IPS-18a (cell line): ENCODE measurements around the gene EPB41L4A.
"Not testable (repeated sequence)": the region's sequence is repeated elsewhere in the genome, so short reads cannot be mapped to it uniquely, and the experiment has no call there.

ENCODE experiments used
- H3K27ac ChIP-seq: one replicate; pipeline ENCODE4 v1.5.1; 2013; ENCODE audit warnings: low read length
- H3K27me3 ChIP-seq: one replicate; pipeline ENCODE4 v1.6.1; 2013; ENCODE audit warnings: mild to moderate bottlenecking, low read length; ENCODE audit not compliant: control insufficient read depth, insufficient read depth
- H3K36me3 ChIP-seq: one replicate; pipeline ENCODE4 v1.6.1; 2013; ENCODE audit warnings: low read depth, low read length; ENCODE audit not compliant: control insufficient read depth
- H3K4me1 ChIP-seq: one replicate; pipeline ENCODE4 v1.6.1; 2013; ENCODE audit warnings: low read depth, low read length; ENCODE audit not compliant: control insufficient read depth
- H3K4me3 ChIP-seq: one replicate; pipeline ENCODE4 v1.5.1; 2013; ENCODE audit warnings: low read length
- H3K9ac ChIP-seq: one replicate; pipeline ENCODE4 v1.6.1; 2013; ENCODE audit warnings: mild to moderate bottlenecking, low read length, moderate library complexity
- H3K9me3 ChIP-seq: one replicate; pipeline ENCODE4 v1.6.1; 2013; ENCODE audit warnings: low read depth, low read length; ENCODE audit not compliant: control insufficient read depth

EPB41L4A gene

DNA sequence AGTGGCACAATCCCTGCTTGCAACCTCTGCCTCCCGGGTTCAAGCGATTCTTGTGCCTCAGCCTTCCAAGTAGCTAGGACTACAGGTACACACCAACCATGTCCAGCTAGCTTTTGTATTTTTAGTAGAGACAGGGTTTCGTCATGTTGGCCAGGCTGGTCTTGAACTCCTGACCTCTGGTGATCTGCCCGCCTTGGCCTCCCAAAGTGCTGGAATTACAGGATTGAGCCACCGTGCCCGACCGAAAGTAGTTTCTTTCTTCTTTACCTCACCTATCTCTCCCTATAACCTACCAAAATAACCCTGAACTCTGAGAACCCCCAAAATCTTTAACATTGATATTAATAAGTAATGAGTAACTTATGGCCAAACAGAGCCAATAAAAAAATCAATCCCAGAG is 196.1 kb downstream of the EPB41L4A start:
- not testable (repeated sequence) for H3K9ac ChIP-seq, H3K27me3 ChIP-seq, H3K36me3 ChIP-seq, H3K9me3 ChIP-seq, H3K4me3 ChIP-seq, H3K27ac ChIP-seq
- peaks cover 16% of the 10 kb centered on the region for H3K4me1 ChIP-seq

DNA sequence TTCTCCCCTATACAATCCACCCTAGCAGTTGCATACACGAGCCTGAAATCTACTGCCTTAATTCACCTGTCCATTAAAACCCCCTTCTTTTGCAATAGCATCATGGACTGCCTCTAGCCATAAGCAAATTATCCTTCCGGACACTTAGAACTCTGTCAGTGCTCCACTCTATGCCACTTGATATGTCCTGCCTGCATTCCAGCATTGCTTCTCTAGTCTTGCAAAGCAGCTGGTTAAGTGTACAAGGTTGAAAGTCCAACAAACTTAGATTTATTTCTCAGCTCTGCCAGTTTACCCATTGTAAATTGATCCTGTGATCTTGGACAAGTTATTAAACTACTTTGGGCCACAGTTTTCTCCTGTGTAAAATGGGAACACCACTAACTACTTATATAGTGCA is 197.9 kb downstream of the EPB41L4A start:
- no peak overlapping the region for H3K4me3 ChIP-seq
- H3K9ac ChIP-seq: no peak overlapping the region
- H3K36me3 ChIP-seq: no peaks in the 10 kb centered on the region
- H3K9me3 ChIP-seq: no peaks in the 10 kb centered on the region
- no peaks in the 10 kb centered on the region for H3K27me3 ChIP-seq
- no peak overlapping the region for H3K27ac ChIP-seq
- H3K4me1 ChIP-seq: peaks cover 10% of the 10 kb centered on the region

DNA sequence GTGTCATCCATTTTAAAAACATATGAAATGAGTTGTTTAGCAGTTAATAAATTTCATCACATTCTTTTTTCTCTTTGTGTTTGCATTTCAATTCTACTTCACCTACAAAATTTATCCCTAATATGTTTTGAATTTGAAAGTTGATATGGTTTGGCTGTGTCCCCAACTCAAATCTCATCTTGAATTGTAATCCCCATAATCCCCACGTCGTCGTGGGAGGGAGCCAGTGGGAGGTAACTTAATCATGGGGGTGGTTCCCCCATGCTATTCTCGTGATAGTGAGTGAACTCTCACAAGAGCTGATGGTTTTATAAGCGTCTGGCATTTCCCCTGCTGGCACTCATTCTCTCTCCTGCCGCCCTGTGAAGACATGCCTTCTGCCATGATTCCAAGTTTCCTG is 200.1 kb downstream of the EPB41L4A start:
- H3K27me3 ChIP-seq: no peaks in the 10 kb centered on the region

DNA sequence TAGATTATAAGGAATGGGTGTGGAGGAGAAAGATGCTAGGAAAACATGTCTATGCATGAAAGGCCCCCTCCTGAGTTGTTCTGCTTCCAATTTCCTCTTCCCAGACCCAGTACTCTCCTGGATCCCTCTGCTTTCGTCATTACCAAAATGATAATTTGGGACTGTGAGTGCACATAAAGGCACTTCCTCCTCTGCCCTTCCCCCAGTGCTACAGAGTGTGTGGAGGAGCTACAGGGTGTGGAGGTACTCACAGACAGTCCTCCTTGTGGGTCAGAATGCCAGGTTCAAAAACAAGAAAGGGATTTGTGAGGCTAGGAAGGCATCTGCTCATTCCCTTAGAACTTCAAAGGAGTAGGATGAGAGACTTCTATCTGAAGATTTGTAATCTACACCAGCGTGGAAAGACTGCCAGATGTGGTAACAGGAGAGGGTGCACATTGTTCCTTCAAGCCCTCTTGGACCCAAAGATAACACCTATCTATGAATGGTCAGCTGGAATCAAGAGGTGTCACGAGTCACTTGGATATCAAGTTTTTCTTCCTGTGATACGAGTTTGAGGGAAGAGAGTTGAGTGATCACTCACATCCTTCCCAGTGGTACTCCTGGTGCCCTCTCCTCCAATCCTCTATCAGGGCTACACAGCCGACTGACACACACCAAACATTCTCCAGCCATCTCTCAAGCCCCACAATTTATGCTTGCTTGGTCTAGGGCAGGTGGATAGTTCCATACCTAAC is 201.1 kb downstream of the EPB41L4A start:
- Histone ChIP-seq H3K9me3 (no peaks in the 10 kb centered on the region), H3K4me3 (no peak overlapping the region), H3K9ac (no peak overlapping the region), H3K27ac (no peak overlapping the region), H3K27me3 (no peaks in the 10 kb centered on the region), H3K36me3 (no peaks in the 10 kb centered on the region), H3K4me1 (no peaks in the 10 kb centered on the region)

More for the DNA sequence above, 200.1 kb downstream of the EPB41L4A start:
- Histone ChIP-seq H3K27ac (no peak overlapping the region), H3K4me3 (no peak overlapping the region), H3K4me1 (no peaks in the 10 kb centered on the region), H3K36me3 (no peaks in the 10 kb centered on the region), H3K9me3 (no peaks in the 10 kb centered on the region), H3K9ac (no peak overlapping the region)

DNA sequence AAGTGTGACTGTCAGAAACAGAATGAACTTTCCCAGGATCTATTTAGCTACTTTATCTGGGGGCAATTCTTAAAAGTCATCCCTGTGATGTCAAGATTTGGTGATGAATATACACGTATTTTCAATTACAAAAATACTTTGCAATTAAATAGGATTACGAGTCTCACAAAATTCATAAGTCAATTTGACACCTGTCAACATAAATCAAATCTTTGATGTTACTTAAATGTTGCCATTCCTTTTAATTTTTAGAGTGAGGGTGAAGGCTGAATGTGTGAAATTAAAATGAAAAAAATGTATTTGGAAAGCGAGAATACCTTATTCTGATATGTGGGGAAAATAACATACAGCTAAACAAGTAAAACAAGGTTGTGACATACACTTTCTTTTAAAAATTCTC is 202.9 kb downstream of the EPB41L4A start:
- Histone ChIP-seq H3K27me3 (no peaks in the 10 kb centered on the region), H3K9ac (no peak overlapping the region), H3K36me3 (no peaks in the 10 kb centered on the region), H3K4me1 (no peaks in the 10 kb centered on the region), H3K27ac (no peak overlapping the region), H3K4me3 (no peak overlapping the region), H3K9me3 (no peaks in the 10 kb centered on the region)

DNA sequence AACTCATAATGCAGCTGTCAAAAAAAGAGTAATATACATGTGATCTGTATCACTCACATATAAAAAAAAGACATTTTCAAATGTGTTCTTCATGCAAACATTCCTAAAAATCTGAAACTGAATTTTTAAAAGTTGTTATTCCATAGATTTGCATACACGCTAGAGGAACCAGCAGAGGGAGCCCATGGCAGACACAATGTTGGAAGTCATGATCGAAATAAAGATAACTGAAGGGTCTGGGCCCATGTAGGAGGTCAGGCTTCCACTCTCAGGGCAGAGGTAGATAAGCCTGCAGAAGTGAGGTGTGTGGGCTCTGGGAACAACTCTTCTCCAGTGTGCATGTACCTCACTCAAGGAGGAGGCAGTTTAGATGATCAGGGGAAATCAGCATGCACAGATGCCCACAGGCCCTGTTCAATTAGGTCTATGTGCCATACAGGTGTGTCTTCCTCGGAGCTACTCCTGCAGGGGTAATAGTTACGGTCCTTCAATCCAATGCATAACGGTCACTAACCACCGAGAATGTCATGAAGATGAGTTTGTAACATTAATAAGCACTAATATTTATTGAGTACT is 208.6 kb downstream of the EPB41L4A start:
- Histone ChIP-seq H3K36me3 (no peaks in the 10 kb centered on the region), H3K4me3 (no peak overlapping the region), H3K9ac (no peak overlapping the region), H3K9me3 (no peaks in the 10 kb centered on the region), H3K27me3 (no peaks in the 10 kb centered on the region), H3K27ac (no peak overlapping the region), H3K4me1 (peaks cover 11% of the 10 kb centered on the region)

DNA sequence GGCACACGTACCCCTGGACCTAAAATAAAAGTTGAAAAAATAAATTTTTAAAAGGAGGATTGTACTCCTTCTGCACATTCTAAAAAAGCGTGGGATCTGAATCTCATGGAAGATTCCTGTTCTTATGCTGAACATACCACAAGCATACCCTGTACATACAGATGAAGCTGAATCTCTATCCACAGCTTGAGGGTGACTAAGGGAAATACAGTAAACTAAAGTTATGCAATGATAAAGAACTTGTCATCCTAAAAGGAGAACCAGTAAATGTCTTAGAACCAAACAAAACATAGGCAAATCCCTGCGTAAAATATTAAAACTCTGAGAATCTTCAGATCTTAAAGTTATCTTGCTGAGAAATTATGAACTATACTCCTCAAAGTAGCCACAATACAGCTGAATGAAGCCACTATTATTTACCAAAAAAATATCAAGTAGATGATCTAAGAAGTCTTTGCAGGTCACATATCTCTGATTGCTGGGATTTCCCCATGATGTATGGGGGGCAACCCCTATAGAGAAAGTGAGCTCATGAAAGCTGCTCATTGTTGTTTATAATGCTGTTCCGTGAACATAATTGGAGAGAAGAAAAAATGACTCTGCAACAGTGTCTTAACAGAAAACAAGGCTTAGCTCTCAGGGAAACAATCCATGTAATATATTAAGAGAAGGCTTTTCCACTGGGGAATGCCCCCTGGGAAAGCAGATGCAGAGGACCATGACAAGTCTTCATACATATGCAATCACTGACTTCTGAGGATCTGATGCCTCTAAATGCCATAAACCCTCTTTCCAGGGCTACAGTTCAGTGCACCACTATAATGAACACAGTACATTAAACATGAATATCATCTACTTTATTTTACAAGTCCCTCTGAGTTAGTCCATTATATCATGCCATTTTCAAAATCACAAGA is 210.1 kb downstream of the EPB41L4A start:
- H3K9ac ChIP-seq: no peak overlapping the region
- no peak overlapping the region for H3K27ac ChIP-seq
- H3K4me1 ChIP-seq: peaks cover 25% of the 10 kb centered on the region

DNA sequence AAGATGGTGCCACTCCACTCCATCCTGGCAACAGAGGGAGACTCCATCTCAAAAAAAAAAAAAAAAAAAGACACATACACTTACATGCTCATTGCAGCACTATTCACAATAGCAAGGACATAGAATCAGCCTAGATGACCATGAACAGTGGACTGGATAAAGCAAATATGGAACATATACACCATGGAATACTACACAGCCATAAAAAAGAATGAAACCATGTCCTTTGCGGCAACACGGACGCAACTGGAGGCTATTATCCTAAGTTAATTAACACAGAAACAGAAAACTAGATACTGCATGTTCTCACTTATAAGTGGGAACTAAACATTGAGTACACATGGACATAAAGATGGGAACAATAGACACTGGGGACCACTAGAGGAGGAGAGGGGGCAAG is 210.9 kb downstream of the EPB41L4A start:
- not testable (repeated sequence) for H3K27ac ChIP-seq, H3K36me3 ChIP-seq, H3K9me3 ChIP-seq, H3K27me3 ChIP-seq, H3K4me3 ChIP-seq, H3K9ac ChIP-seq
- H3K4me1 ChIP-seq: peaks cover 25% of the 10 kb centered on the region

More for the DNA sequence above, 210.1 kb downstream of the EPB41L4A start:
- H3K4me3 ChIP-seq: no peak overlapping the region
- no peaks in the 10 kb centered on the region for H3K36me3 ChIP-seq
- H3K9me3 ChIP-seq: no peaks in the 10 kb centered on the region
- no peaks in the 10 kb centered on the region for H3K27me3 ChIP-seq

DNA sequence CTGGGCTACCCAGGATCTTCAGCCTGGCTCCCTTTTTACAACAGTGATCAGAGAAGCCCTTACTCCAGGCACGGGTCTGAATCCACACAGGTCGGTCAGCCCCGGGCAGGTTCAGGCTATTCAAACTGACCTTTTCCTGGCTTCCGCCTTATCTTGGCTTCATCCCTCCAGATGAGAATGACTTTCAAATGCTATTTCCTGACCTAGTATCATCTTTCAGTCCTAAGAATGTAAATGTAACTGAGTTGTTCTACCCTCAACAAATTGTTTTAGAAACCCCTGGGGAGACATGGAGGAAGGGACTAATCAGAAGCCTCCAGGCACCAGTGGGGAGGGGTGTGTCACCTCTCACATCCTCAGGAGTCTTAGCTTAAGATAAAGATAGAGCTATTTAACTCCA is 213.2 kb downstream of the EPB41L4A start:
- H3K4me3 ChIP-seq: peak overlapping the region; percentile 33
- H3K9me3 ChIP-seq: no peaks in the 10 kb centered on the region
- peaks cover 25% of the 10 kb centered on the region for H3K4me1 ChIP-seq

DNA sequence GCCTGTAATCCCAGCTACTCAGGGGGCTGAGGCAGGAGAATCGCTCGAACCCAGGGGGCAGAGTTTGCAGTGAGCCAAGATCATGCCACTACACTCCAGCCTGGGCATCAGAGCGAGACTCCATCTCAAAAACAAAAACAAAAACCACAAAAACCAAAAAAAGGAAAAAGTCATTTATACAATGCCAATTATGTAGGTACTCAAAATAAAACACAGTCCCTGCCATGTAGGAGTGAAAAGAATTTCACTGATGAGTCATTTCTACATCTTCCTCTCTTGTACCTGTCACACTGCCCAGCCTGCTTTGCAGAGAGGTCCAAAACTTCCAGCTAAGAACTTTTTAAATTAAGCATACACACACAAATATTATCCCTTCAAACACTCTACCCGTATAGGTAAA is 215.8 kb downstream of the EPB41L4A start:
- no peaks in the 10 kb centered on the region for H3K9me3 ChIP-seq
- no peaks in the 10 kb centered on the region for H3K27me3 ChIP-seq
- H3K36me3 ChIP-seq: no peaks in the 10 kb centered on the region
- no peak overlapping the region for H3K9ac ChIP-seq
- H3K4me1 ChIP-seq: peaks cover 25% of the 10 kb centered on the region
- no peak overlapping the region for H3K4me3 ChIP-seq
- H3K27ac ChIP-seq: no peak overlapping the region

More for the DNA sequence above, 213.2 kb downstream of the EPB41L4A start:
- H3K27ac ChIP-seq: peak overlapping the region; percentile 72
- H3K36me3 ChIP-seq: no peaks in the 10 kb centered on the region
- H3K9ac ChIP-seq: peak overlapping the region; percentile 4
- no peaks in the 10 kb centered on the region for H3K27me3 ChIP-seq

DNA sequence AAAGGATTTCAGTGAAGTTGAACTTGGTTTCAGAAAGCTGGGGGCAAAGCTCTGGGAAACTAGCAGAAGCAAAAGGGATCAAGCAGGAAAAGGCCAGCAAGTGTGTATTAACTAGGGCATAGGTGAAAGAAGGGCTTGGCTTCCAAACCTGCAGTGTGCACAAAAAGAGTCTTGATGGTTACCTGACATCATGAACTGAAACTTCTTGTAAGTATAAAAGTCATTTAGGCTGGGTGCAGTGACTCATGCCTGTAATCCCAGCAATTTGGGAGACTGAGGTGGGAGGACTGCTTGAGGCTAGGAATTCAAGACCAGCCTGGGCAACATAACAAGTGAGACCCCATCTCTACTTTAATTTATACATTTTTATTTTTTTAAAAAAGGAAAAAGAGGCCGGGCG is 216.4 kb downstream of the EPB41L4A start:
- H3K27ac ChIP-seq: no peak overlapping the region
- H3K4me1 ChIP-seq: peaks cover 25% of the 10 kb centered on the region
- no peak overlapping the region for H3K9ac ChIP-seq
- no peak overlapping the region for H3K4me3 ChIP-seq
- H3K9me3 ChIP-seq: no peaks in the 10 kb centered on the region
- no peaks in the 10 kb centered on the region for H3K36me3 ChIP-seq
- no peaks in the 10 kb centered on the region for H3K27me3 ChIP-seq
